Retinal pigment epithelial cell (primary cell): ENCODE results near the gene CTSO.

ENCODE experiments used
- DNase-seq: peaks from one replicate; pipeline ENCODE4 v3.0.0-alpha.2; 2010; ENCODE audit warnings: low read depth
- H3K4me3 ChIP-seq: 2 replicates; pipeline ENCODE4 v1.5.1; 2011; ENCODE audit warnings: mild to moderate bottlenecking, low read length, control low read depth, moderate library complexity
- CTCF ChIP-seq: conservative IDR thresholded peaks from 2 replicates; pipeline ENCODE4 v1.5.1; 2011; ENCODE audit warnings: low read depth, low read length, control low read depth, inconsistent platforms

Gene CTSO

GRCh38 chr4:155966171-155966570 is 12.5 kb upstream of the CTSO start:
- no peak for DNase-seq
- no peak overlapping the region for H3K4me3 ChIP-seq
- TF ChIP-seq CTCF = no peak

- TF ChIP-seq CTCF = no peak
These were observed 10.6 kb upstream of the CTSO start for GRCh38 chr4:155964016-155964891.

DNA sequence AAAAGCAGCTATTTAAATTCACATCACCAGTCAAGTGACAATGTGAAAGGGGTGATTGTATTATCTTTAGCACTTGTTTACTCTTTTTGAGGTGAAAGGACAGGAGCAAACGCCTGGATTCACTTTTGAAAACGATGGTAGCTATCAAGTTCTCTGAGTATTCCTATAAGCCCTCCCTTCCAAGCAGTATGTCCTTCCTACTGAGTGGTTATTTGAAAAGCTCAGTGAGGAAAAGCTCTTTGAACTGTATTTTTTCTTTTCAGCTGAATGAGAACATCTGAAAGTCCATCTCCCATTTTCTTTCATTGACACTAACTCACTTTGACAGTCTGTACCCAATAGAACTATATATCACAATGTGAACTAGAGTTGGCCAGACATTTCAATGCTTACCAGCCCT is 9.1 kb upstream of the CTSO start:
- DNase-seq = no peak

More at GRCh38 chr4:155964016-155964891, 10.6 kb upstream of the CTSO start:
- no peak overlapping the region for H3K4me3 ChIP-seq
- DNase-seq = no peak

DNA sequence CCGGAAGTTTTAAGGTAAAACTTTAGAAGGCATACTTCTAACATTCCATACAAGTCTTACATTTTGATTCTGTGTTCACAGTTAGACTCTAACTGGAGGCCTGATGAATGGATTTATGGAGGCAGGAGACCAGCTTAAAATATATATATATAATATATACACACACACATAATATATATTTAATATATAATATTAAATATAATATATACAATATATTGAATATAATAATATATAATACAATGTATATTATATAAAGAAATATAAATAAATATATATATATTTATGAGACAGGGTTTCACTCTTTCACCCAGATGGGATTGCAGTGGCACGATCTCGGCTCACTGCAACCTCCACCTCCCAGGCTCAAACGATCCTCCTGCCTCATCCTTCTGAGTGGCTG is 7.9 kb upstream of the CTSO start:
- H3K4me3 ChIP-seq = no peak overlapping the region
- no peak for DNase-seq
- no peak for TF ChIP-seq CTCF

More for the DNA sequence above, 9.1 kb upstream of the CTSO start:
- no peak overlapping the region for H3K4me3 ChIP-seq
- TF ChIP-seq CTCF = no peak

DNA sequence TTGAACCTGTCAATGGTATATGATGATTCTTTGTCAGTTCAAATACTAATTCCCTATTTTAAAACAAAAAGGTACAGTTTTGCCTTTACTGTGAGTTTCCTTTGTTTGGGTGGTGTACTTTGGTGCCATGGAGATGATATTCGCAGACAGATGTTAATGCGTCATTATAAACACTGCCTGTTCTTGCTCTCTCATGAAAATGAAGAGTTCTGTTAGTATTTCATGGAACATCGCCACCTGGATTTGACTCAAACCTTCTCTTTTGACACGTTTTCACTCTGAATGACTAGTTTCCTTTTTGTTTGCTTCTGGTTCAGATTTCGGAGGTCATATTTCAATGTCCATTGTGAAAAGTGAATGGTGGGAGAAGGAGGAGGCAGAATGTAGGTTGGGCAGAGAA is 6.9 kb upstream of the CTSO start:
- no peak for TF ChIP-seq CTCF
- DNase-seq = no peak

GRCh38 chr4:155959417-155959816 is 5.8 kb upstream of the CTSO start:
- DNase-seq = no peak
- TF ChIP-seq CTCF = no peak
- no peak overlapping the region for H3K4me3 ChIP-seq

More for the DNA sequence above, 6.9 kb upstream of the CTSO start:
- H3K4me3 ChIP-seq = no peak overlapping the region

DNA sequence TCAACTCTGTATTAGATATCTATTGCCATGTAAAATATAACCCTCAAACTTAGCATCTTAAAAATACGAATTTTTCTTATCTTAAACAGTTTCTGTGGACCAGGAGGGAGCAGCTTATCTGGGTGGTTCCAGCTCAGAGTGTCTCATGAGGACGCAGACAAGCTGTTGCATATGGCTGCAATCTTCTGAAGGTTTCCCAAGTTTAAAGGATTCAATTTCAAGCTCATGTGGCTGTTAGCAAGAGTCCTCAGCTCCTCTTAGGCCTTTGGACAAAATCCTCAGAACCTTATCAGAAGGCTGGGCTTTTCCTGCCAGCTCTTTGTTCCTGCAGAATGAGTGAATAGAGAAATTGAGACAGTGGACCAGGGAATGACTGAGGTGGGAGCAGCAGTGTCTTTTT is 2.8 kb upstream of the CTSO start:
- H3K4me3 ChIP-seq = no peak overlapping the region
- no peak for TF ChIP-seq CTCF

More for the DNA sequence above, 2.8 kb upstream of the CTSO start:
- no peak for DNase-seq
